H1 (cell line): ENCODE data around the gene SMAD7. TPM values are rescaled to one million over a fixed set of nuclear protein-coding genes. Genes with fewer than 3 reads are reported as not detected.

ENCODE experiments used
- CTCF ChIA-PET: fragments of 300-600 bp; sonication (Branson Sonifier 250); formaldehyde crosslinking; loops from one replicate; lab custom pipeline; 2021; ENCODE audit not compliant: partially characterized antibody; lab: Charles Lee
- POLR2A ChIA-PET: fragments of 300-600 bp; sonication (Branson Sonifier 250); formaldehyde crosslinking; loops from one replicate; lab custom pipeline; 2021; ENCODE audit warnings: inconsistent platforms; ENCODE audit not compliant: partially characterized antibody; lab: Charles Lee
- DNase-seq, 2 experiments: peaks; one replicate each; pipeline versions ENCODE4 v3.0.0 to v3.0.0-alpha.2; 2010 to 2022; ENCODE audit warnings: low spot score in 2 of 2, low read depth in 1 of 2, mixed read lengths in 1 of 2
- FAIRE-seq: peaks from 2 replicates; lab custom pipeline; 2011; peaks lifted over from hg19 to GRCh38; lab: Jason Lieb, UNC
- H2AFZ ChIP-seq: 2 replicates; pipeline ENCODE4 v1.8.1; 2012; ENCODE audit warnings: low read length, inconsistent platforms
- H2AK5ac ChIP-seq: 2 replicates; pipeline ENCODE4 v1.6.1; 2013; ENCODE audit warnings: low read depth, low read length
- H2BK120ac ChIP-seq: replicated peaks from 2 replicates; pipeline ENCODE3; 2013; ENCODE audit warnings: low read depth, low read length, inconsistent platforms
- H2BK12ac ChIP-seq: 2 replicates; pipeline ENCODE4 v1.6.1; 2013; ENCODE audit warnings: low read depth, low read length
- H2BK15ac ChIP-seq: 2 replicates; pipeline ENCODE4 v1.6.1; 2013; ENCODE audit warnings: low read length
- H2BK20ac ChIP-seq: 2 replicates; pipeline ENCODE4 v1.6.1; 2013; ENCODE audit warnings: low read length
- H2BK5ac ChIP-seq: 2 replicates; pipeline ENCODE4 v1.6.1; 2013; ENCODE audit warnings: low read depth, low read length
- H3K14ac ChIP-seq: 2 replicates; pipeline ENCODE4 v1.6.1; 2013; ENCODE audit warnings: inconsistent platforms; ENCODE audit not compliant: insufficient read length
- H3K18ac ChIP-seq: 2 replicates; pipeline ENCODE4 v1.6.1; 2013; ENCODE audit warnings: low read length; ENCODE audit errors: extremely low read depth
- H3K23ac ChIP-seq: 2 replicates; pipeline ENCODE4 v1.6.1; 2013; ENCODE audit warnings: inconsistent platforms; ENCODE audit not compliant: insufficient read length
- H3K23me2 ChIP-seq: 2 replicates; pipeline ENCODE4 v1.6.1; 2013; ENCODE audit warnings: low read depth, low read length
- H3K27ac ChIP-seq: 2 replicates; pipeline ENCODE4 v1.6.1; 2011; ENCODE audit warnings: low read depth, low read length, inconsistent platforms
- H3K27me3 ChIP-seq, 4 experiments: replicated peaks in 1 of 4; 1 replicate in 1 of 4; 2 replicates in 3 of 4; pipeline versions ENCODE4 v1.6.1 to v1.8.1; 2011 to 2013; ENCODE audit warnings: low read length in 3 of 4, mild to moderate bottlenecking in 3 of 4, inconsistent platforms in 2 of 4, mixed read lengths in 2 of 4, moderate library complexity in 1 of 4; ENCODE audit not compliant: control insufficient read depth in 3 of 4, insufficient read depth in 3 of 4; ENCODE audit errors: extremely low read depth in 1 of 4
- H3K36me3 ChIP-seq, 4 experiments: 2 replicates each; pipeline versions ENCODE4 v1.6.1 to v1.8.1; 2011 to 2013; ENCODE audit warnings: mild to moderate bottlenecking in 4 of 4, low read length in 3 of 4, moderate library complexity in 2 of 4, control low read depth in 1 of 4, inconsistent platforms in 1 of 4; ENCODE audit not compliant: insufficient read depth in 4 of 4, control insufficient read depth in 2 of 4
- H3K4ac ChIP-seq: replicated peaks from 2 replicates; pipeline ENCODE3; 2013; ENCODE audit warnings: low read length, low read depth, mixed read lengths, inconsistent platforms; ENCODE audit not compliant: insufficient read length
- H3K4me1 ChIP-seq, 4 experiments: replicated peaks in 1 of 4; 1 replicate in 1 of 4; 2 replicates in 3 of 4; pipeline versions ENCODE4 v1.6.1 to v1.8.1; 2011 to 2013; ENCODE audit warnings: low read length in 3 of 4, inconsistent platforms in 2 of 4, mixed read lengths in 1 of 4; ENCODE audit not compliant: insufficient read depth in 4 of 4, control insufficient read depth in 3 of 4
- H3K4me2 ChIP-seq, 2 experiments: 2 replicates each; pipeline versions ENCODE4 v1.6.1 to v1.8.1; 2011 to 2013; ENCODE audit warnings: low read depth in 2 of 2, low read length in 2 of 2, control low read depth in 1 of 2, inconsistent platforms in 1 of 2, mild to moderate bottlenecking in 1 of 2; ENCODE audit not compliant: insufficient read depth in 1 of 2
- H3K4me3 ChIP-seq, 4 experiments: fragments of 200-600, 300-600 bp in 1 of 4; sonication (generic), shearing (Covaris generic), sonication (Bioruptor Twin) in 1 of 4; 2 replicates each; pipeline versions ENCODE4 v1.5.1 to v1.8.1; 2011 to 2016; ENCODE audit warnings: low read length in 4 of 4, low read depth in 3 of 4, control low read depth in 2 of 4, inconsistent platforms in 2 of 4, mild to moderate bottlenecking in 2 of 4, mixed read lengths in 1 of 4, moderate library complexity in 1 of 4; ENCODE audit not compliant: insufficient read depth in 2 of 4; ENCODE audit errors: extremely low read depth in 1 of 4
- H3K56ac ChIP-seq: replicated peaks from 2 replicates; pipeline ENCODE3; 2013; ENCODE audit warnings: low read depth, mild to moderate bottlenecking, mixed read lengths, low read length, inconsistent platforms; ENCODE audit not compliant: insufficient read length
- H3K79me1 ChIP-seq: 2 replicates; pipeline ENCODE4 v1.6.1; 2013; ENCODE audit warnings: low read depth, low read length, control low read depth
- H3K79me2 ChIP-seq, 2 experiments: 2 replicates each; pipeline versions ENCODE4 v1.6.1 to v1.8.1; 2012 to 2013; ENCODE audit warnings: low read length in 2 of 2, mild to moderate bottlenecking in 2 of 2, inconsistent platforms in 1 of 2; ENCODE audit not compliant: insufficient read depth in 2 of 2, control insufficient read depth in 1 of 2
- H3K9ac ChIP-seq, 4 experiments: replicated peaks in 1 of 4; 1 replicate in 1 of 4; 2 replicates in 3 of 4; pipeline versions ENCODE4 v1.6.1 to v1.8.1; 2011 to 2013; ENCODE audit warnings: low read depth in 3 of 4, low read length in 3 of 4, control low read depth in 2 of 4, mild to moderate bottlenecking in 2 of 4, moderate library complexity in 2 of 4, inconsistent platforms in 1 of 4; ENCODE audit errors: extremely low read depth in 1 of 4
- H3K9me3 ChIP-seq, 2 experiments: 2 replicates each; pipeline versions ENCODE4 v1.6.1 to v1.8.1; 2012 to 2013; ENCODE audit warnings: mild to moderate bottlenecking in 2 of 2, moderate library complexity in 2 of 2, control low read depth in 1 of 2, inconsistent platforms in 1 of 2, low read depth in 1 of 2, low read length in 1 of 2, mixed read lengths in 1 of 2; ENCODE audit not compliant: insufficient read depth in 2 of 2
- H4K20me1 ChIP-seq, 2 experiments: replicated peaks in 1 of 2; 2 replicates each; pipeline versions ENCODE3 to v1.8.1; 2011 to 2013; ENCODE audit warnings: inconsistent platforms in 2 of 2, low read length in 2 of 2, mild to moderate bottlenecking in 1 of 2; ENCODE audit not compliant: insufficient read depth in 2 of 2, control insufficient read depth in 1 of 2
- H4K5ac ChIP-seq: 2 replicates; pipeline ENCODE4 v1.6.1; 2013; ENCODE audit warnings: low read length, low read depth, mixed read lengths, inconsistent platforms; ENCODE audit not compliant: insufficient read length
- H4K8ac ChIP-seq: 2 replicates; pipeline ENCODE4 v1.8.0; 2013; ENCODE audit warnings: mild to moderate bottlenecking, moderate library complexity, low read length, inconsistent platforms; ENCODE audit not compliant: insufficient read depth; ENCODE audit errors: extremely low read depth
- H4K91ac ChIP-seq: replicated peaks from 2 replicates; pipeline ENCODE3; 2013; ENCODE audit warnings: low read length, mixed read lengths, inconsistent platforms; ENCODE audit not compliant: insufficient read length
- E2F6 ChIP-seq: IDR thresholded peaks from 2 replicates; pipeline ENCODE4 v1.6.1; 2012; ENCODE audit warnings: inconsistent platforms
- RFX5 ChIP-seq: IDR thresholded peaks from 2 replicates; pipeline ENCODE4 v1.6.1; 2011; ENCODE audit warnings: low read depth, low read length, improper control_type of control experiment, borderline replicate concordance
- WGBS, 2 experiments: shearing (Covaris generic) in 1 of 2; methylation state at CpG; one replicate each; pipeline versions ENCODE4 v1.1.6 to v1.1.7; 2013 to 2015; ENCODE audit warnings: low lambda C conversion rate in 2 of 2, mixed read lengths in 2 of 2, inconsistent platforms in 1 of 2, low coverage in 1 of 2, missing lambda C conversion rate in 1 of 2; ENCODE audit not compliant: insufficient replicate concordance in 2 of 2, insufficient coverage in 1 of 2, insufficient read length in 1 of 2; ENCODE audit errors: extremely low coverage in 1 of 2, missing lambda C conversion rate in 1 of 2; 5-methylcytosine and 5-hydroxymethylcytosine counted together
- polyA plus RNA-seq, 7 experiments: library from polyadenylated mRNA; depleted of rRNA in 3 of 7; stranded (reverse) in 5 of 7; unstranded in 2 of 7; fragments of >200 nt in 5 of 7; fragments of 200-250 nt in 2 of 7; gene quantifications; 1 replicate in 5 of 7; 2 replicates in 1 of 7; 4 replicates in 1 of 7; pipeline versions ENCODE4 v1.2.1 to v1.2.3, GENCODE V29; 2011 to 2013; ENCODE audit warnings: missing spikeins in 2 of 7, mixed read lengths in 2 of 7
- total RNA-seq: library from RNA; stranded (reverse); fragmentation: NEBNext Ultra II Directional; extraction: Animal tissue kit (Norgen Biotek cat#: 25700); gene quantifications from 2 replicates; pipeline ENCODE4 v1.2.1, GENCODE V29; 2021
- TF ChIP-seq, protein P1 (sequence below): IDR thresholded peaks from 2 replicates; pipeline ENCODE4 v1.6.1; 2012; ENCODE audit warnings: inconsistent platforms

SMAD7 gene
- total and polyA plus RNA-seq, 2 of the 8 experiments (the other 6 are each of a cell fraction or from before 2014, with no cell fraction given), result 6.5 to 15.5 TPM

DNA sequence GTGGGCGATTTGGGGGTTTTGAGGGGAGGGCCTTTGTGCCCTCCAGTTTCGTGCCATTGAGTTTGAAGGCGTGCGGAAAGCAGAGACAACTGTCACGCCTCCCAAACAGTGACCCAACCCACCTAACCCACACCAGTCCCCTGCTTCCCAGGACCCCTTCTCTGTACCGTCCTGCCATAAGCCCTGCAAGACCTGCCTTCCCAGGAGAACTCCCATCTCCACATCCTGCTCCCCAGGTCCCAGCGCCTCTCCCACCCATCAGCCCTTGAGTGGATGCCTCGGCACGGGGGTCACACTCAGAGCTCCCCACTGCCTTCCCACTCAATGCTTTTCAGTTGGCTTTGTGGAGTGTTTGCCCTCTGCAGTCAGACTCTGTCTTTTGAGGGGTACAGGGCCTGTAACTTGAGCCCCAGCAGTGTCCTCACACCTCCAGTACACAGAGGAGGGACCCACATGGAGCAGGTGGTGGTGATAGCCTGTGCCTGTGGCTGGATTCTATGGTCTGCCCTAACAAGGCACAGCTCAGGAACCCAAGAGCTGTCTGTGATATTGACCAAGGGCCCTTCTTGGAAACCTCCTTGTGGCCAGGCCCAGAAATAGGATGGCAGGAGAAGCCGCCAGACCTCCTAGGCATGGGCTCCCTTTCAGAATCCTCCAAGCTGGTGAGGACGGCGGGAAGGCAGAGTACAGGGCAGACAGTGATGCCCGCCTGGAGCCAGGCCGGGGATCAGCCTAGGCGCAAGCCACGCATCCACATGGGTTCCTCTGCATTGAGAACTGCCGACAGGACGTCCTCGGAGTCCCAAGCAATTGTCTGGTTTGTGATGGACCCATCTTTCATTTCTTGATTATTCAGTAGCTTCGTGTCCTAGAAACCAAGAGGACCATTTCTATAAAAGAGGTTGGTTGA lies 44.4 kb upstream of the SMAD7 start:
- Histone ChIP-seq H3K9me3 (no peaks in the 10 kb centered on the region), H3K4me1 (peaks cover 6 to 12% (median 9%) of the 10 kb centered on the region in 4 experiments), H2BK15ac (peak overlapping the region; percentile 84; the same call in 1 of the 2 replicates), H3K14ac (no peak overlapping the region), H2BK120ac (no peak overlapping the region), H2BK12ac (peak overlapping the region; percentile 90; the same call in 1 of the 2 replicates), H2BK5ac (no peak overlapping the region; the same call in 1 of the 2 replicates), H3K56ac (no peak overlapping the region), H3K9ac (no peak overlapping the region), H3K4ac (no peak overlapping the region), H2BK20ac (no peak overlapping the region), H3K18ac (no peak overlapping the region), H3K27ac (no peak overlapping the region), H3K4me3 (no peak overlapping the region), H3K23ac (no peak overlapping the region)
- 91% methylated on average over 19 of the region's 20 CpGs; no CpG with 5 or more reads in 1 of the 2 experiments for WGBS, 2 experiments
- POLR2A ChIA-PET, result interaction anchor here (0.7 to 0.9 kb wide), 2 partner anchors 9 to 43 kb away, joined by 3 to 4 read pairs; no protein-coding TSS in a partner anchor
- FAIRE-seq, result no peak
- no peak for DNase-seq
- TF ChIP-seq E2F6, result peak; percentile 68; the same call in 1 of the 2 replicates
- TF ChIP-seq, protein P1, sequence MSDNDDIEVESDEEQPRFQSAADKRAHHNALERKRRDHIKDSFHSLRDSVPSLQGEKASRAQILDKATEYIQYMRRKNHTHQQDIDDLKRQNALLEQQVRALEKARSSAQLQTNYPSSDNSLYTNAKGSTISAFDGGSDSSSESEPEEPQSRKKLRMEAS, result peak; percentile 60; the same call in 1 of the 2 replicates
- TF ChIP-seq RFX5, result no peak
- TF ChIP-seq, all 59 proteins: peak for 2
- no peaks in the 10 kb centered on the region; a peak in 3 of 7 replicates for H3K27me3 ChIP-seq
- H3K79me1 ChIP-seq, result no peaks in the 10 kb centered on the region
- no peaks in the 10 kb centered on the region for H3K36me3 ChIP-seq
- H2AFZ ChIP-seq, result no peak overlapping the region
- peak overlapping the region; percentile 70; the same call in 1 of the 2 replicates for H4K8ac ChIP-seq
- H2AK5ac ChIP-seq, result no peak overlapping the region
- no peaks in the 10 kb centered on the region for H4K20me1 ChIP-seq
- H3K79me2 ChIP-seq, result no peaks in the 10 kb centered on the region
- no peak overlapping the region for H4K5ac ChIP-seq
- no peak overlapping the region for H4K91ac ChIP-seq
- CTCF ChIA-PET, result interaction anchor here (0.6 to 5.1 kb wide), 8 partner anchors 8 to 522 kb away, joined by 3 to 34 read pairs (median 4); no protein-coding TSS in a partner anchor
- no peak overlapping the region for H3K4me2 ChIP-seq
- no peaks in the 10 kb centered on the region for H3K23me2 ChIP-seq
